Lower lobe of right lung (tissue), 2 donors: ENCODE data around the gene FGF22. TPM values are rescaled to one million over a fixed set of nuclear protein-coding genes. Genes with fewer than 3 reads are reported as not detected.

Experiments
- ATAC-seq, 2 donors: fragments of 200-7000 bp; cut with Tn5 transposase; one replicate each; pipeline ENCODE4 v1.9.1; 2020 to 2022; ENCODE audit warnings: mild to moderate bottlenecking in 2 of 2, moderate library complexity in 2 of 2
- DNase-seq: peaks from one replicate; pipeline ENCODE4 v3.0.0-alpha.2; 2020
- H3K27ac ChIP-seq: fragments of 200-600 bp; one replicate; pipeline ENCODE4 v1.8.0; 2022
- H3K27me3 ChIP-seq: fragments of 200-600 bp; one replicate; pipeline ENCODE4 v1.8.0; 2022; ENCODE audit warnings: low read depth
- H3K36me3 ChIP-seq: fragments of 200-600 bp; one replicate; pipeline ENCODE4 v1.8.0; 2022; ENCODE audit warnings: mild to moderate bottlenecking
- H3K4me1 ChIP-seq: fragments of 200-600 bp; one replicate; pipeline ENCODE4 v1.8.0; 2022
- H3K4me3 ChIP-seq: fragments of 200-600 bp; one replicate; pipeline ENCODE4 v1.8.0; 2022; ENCODE audit warnings: mild to moderate bottlenecking
- H3K9me3 ChIP-seq: fragments of 200-600 bp; one replicate; pipeline ENCODE4 v1.8.0; 2022
- intact Hi-C: fragments of 100-400 bp; cut with DNase I; formaldehyde crosslinking; loops from one replicate; pipeline ENCODE4 v1.11.0; 2022
- total RNA-seq: library from RNA; stranded (reverse); fragmentation: NEBNext Ultra II Directional; extraction: Animal tissue kit (Norgen Biotek cat#: 25700); gene quantifications from one replicate; pipeline ENCODE4 v1.2.1, GENCODE V29; 2021
- TF ChIP-seq, protein P1 (sequence below): fragments of 200-600 bp; IDR thresholded peaks from one replicate; pipeline ENCODE4 v1.8.0; 2022; ENCODE audit warnings: antibody characterized with exemption, mild to moderate bottlenecking
- donor health status: DM: no; HTN: yes; CAD: no; lungs with severe emphysema.

Gene FGF22
- total RNA-seq, 1 donor from 2014 or later = 0.65 TPM

DNA sequence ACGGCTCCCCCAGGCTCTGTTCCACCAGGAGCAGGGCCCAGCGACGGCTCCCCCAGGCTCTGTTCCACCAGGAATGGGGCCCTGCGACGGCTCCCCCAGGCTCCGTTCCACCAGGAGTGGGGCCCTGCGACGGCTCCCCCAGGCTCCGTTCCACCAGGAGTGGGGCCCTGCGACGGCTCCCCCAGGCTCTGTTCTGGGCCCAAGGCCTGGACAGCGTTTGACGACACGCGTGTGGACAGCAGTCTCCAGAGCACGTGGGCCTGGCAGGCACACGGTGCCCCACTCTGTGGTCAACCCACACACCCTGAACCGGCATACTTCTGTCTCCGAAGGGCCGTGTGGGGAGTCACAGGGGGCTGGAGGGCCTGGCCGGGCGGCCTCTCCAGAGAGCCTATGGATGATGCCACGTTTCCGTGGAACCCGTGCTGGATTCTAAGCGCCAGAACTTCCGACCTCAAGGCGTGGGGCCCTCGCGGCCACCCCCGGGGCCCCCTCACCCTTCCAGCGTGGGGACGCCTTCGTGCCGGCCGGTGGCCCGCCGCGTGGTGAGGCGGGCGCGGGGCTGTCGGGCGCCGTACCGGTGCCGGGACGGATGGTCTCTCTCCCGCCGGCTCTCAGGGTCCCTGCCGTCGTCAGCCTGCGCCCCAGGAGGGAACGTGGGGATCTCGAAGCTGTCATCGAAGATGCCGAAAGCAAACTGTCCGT, 11.6 kb downstream of the FGF22 start:
- Histone ChIP-seq H3K9me3 (no peaks in the 10 kb centered on the region), H3K27ac (no peak overlapping the region), H3K4me3 (no peak overlapping the region), H3K4me1 (no peaks in the 10 kb centered on the region), H3K27me3 (no peaks in the 10 kb centered on the region), H3K36me3 (peaks cover 88% of the 10 kb centered on the region)
- TF ChIP-seq, protein P1, sequence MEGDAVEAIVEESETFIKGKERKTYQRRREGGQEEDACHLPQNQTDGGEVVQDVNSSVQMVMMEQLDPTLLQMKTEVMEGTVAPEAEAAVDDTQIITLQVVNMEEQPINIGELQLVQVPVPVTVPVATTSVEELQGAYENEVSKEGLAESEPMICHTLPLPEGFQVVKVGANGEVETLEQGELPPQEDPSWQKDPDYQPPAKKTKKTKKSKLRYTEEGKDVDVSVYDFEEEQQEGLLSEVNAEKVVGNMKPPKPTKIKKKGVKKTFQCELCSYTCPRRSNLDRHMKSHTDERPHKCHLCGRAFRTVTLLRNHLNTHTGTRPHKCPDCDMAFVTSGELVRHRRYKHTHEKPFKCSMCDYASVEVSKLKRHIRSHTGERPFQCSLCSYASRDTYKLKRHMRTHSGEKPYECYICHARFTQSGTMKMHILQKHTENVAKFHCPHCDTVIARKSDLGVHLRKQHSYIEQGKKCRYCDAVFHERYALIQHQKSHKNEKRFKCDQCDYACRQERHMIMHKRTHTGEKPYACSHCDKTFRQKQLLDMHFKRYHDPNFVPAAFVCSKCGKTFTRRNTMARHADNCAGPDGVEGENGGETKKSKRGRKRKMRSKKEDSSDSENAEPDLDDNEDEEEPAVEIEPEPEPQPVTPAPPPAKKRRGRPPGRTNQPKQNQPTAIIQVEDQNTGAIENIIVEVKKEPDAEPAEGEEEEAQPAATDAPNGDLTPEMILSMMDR = no peak
- DNase-seq = no peak
- intact Hi-C loops = no loop called here
- no peak for ATAC-seq

DNA sequence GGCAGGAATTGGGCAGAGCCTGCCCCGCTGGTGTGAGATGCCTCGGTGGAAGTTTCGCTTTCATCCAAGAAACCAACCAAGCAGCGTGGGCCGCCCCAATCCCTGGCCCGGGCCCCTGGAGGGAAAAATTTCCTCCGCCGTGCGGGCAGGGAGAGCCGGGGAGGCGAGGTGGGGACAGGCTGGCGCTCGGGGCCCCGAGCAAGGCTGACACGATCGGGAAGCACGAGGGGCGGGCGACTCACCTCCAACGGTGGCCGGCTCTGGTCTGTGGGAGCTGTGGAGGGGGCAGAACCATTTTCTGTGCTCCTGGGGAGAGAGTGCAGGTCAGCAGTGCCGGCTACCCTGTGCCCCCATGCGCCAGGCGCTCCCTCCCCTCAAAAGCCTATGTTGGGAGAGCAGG, 12.3 kb downstream of the FGF22 start:
- DNase-seq (no peak), ATAC-seq (no peak)
- TF ChIP-seq, protein P1 = no peak
- Histone ChIP-seq H3K27me3 (no peaks in the 10 kb centered on the region), H3K36me3 (peaks cover 82% of the 10 kb centered on the region), H3K4me3 (no peak overlapping the region), H3K27ac (no peak overlapping the region), H3K9me3 (no peaks in the 10 kb centered on the region), H3K4me1 (no peaks in the 10 kb centered on the region)
- intact Hi-C loops = no loop called here

DNA sequence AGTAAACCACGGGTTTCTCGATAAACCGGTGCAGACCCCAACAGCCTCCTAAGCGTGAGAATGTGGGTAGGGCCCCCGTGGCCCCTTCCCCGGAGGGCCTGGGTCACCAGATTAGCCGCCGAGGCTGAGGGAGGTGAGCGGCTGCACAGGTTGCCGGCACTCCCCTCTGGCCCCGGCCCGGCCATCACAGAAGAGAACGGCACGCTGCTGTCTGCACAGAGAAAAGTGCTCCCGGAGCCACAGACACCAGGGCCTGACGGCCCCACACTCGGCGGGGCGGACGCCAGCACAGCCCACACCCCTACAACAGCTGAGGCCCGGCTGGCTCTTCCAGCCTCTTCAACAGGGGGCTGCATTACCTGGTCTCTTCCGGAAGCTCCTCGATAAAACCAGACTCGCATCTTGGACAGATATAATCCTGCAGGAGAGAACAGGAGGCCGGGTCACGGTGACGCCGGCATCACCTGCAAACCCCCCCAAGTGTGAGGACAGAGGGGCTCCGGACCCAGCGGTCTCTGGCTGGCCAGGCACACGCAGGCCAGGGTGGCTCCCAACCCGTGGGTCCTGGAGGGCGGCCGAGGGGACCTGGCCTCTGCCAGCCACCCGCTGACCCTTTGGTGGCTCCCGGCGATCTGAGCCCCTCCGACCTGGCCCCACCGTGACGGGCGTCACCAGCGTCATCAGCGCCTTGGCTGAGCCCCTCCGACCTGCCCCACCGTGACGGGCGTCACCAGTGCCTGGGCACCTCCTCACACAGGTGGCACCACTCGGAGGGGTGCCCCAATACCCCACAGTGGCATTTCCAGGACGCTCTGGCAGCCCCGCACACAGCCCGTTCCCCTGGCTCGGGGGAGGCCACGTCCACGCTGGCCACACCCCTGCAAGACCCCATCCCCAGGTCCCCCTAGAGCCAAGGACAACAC, 13.0 kb downstream of the FGF22 start:
- no peaks in the 10 kb centered on the region for H3K9me3 ChIP-seq
- peaks cover 4% of the 10 kb centered on the region for H3K4me1 ChIP-seq
- no peak for DNase-seq
- H3K36me3 ChIP-seq = peaks cover 75% of the 10 kb centered on the region
- TF ChIP-seq, protein P1 = no peak
- H3K27me3 ChIP-seq = no peaks in the 10 kb centered on the region
- no peak for ATAC-seq
- intact Hi-C loops = no loop called here
- H3K27ac ChIP-seq = no peak overlapping the region
- H3K4me3 ChIP-seq = no peak overlapping the region

DNA sequence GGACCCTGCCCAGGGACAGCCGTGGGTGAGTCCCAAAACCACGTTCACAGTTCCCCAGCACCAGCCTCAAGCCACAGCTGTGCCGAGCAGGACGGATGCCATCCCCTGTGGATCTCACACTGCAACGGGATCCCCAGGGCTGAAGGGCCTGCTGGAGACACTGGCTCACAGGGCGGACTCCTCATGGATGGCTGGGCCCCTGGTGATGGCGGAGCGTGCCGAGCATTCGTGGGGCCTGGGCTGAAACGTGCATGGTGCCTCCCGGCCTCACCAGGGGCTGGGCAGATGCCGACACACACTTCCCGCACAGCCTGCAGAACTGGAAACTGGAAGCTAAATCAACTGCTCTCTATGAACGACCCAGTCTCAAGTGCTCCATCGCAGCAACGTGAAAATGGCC, 13.7 kb downstream of the FGF22 start:
- Histone ChIP-seq H3K9me3 (no peaks in the 10 kb centered on the region), H3K36me3 (peaks cover 68% of the 10 kb centered on the region), H3K4me1 (peaks cover 11% of the 10 kb centered on the region), H3K4me3 (no peak overlapping the region), H3K27me3 (no peaks in the 10 kb centered on the region), H3K27ac (no peak overlapping the region)
- DNase-seq (no peak), ATAC-seq (no peak)
- intact Hi-C loops = no loop called here
- TF ChIP-seq, protein P1 = no peak

DNA sequence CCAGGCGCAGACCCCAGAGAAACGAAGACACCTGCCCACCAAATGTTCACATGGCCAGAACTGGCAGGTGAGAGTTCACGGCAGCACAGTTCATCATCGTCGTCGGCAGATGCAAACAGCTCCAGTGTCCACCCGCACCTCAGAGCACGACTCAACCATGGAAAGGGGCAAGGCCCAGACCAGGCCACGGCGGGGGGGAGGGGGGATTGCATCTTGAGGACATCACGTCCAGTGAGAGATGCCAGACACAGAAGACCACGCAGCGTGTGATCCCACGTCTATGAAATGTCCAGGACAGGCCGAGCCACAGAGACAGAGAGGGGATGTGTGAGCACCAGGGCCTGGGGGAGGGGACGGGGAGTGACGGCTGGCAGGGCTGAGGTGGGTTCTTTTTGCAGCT, 16.0 kb downstream of the FGF22 start:
- Histone ChIP-seq H3K36me3 (peaks cover 45% of the 10 kb centered on the region), H3K4me1 (peaks cover 33% of the 10 kb centered on the region), H3K27me3 (no peaks in the 10 kb centered on the region), H3K27ac (no peak overlapping the region), H3K4me3 (no peak overlapping the region), H3K9me3 (no peaks in the 10 kb centered on the region)
- TF ChIP-seq, protein P1 = no peak
- DNase-seq (no peak), ATAC-seq (no peak)
- intact Hi-C loops = no loop called here
